ENCODE measurements around the gene TIPRL.

The TIPRL gene

DNA sequence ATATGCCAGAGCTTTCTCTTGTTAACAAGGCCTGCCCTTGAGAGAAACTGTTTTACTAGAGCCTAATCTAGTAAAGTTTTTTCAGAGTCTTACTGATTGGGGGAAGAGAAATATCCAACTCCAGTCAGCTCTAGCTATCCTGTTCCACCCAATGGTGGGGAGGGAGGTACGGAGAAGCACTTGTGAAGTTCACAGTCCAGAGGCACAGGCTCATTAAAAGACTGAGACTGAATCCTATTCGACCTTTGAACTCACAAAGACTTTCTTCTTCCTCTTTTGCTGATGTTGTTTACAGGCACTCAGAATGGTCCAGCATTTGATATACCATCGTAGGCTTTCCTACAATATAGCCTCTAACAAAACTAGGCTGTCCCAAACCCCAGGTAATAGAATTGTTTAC, 31.6 kb downstream of the TIPRL start:
- DNase-seq = no peak

DNA sequence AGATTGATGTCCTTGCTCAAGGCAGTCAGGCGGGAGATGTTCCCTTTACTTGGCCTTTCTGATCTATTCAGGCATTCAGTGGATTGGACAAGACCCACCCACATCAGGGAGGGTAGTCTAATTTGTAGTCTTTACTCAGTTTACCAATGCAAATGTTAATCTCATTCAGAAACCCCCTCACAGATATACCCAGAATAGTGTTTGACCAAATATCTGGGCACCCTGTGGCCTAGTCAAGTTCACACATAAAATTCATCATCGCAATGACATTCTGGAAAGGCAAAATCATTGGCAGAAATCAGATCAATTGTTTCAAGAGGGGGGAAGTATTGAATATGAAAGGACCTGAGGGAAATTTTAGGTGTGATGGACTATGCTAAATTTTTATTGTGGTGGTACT, 34.6 kb downstream of the TIPRL start:
- no peak for DNase-seq

GRCh38 chr1:168216171-168216570, 37.4 kb downstream of the TIPRL start:
- DNase-seq = no peak

DNA sequence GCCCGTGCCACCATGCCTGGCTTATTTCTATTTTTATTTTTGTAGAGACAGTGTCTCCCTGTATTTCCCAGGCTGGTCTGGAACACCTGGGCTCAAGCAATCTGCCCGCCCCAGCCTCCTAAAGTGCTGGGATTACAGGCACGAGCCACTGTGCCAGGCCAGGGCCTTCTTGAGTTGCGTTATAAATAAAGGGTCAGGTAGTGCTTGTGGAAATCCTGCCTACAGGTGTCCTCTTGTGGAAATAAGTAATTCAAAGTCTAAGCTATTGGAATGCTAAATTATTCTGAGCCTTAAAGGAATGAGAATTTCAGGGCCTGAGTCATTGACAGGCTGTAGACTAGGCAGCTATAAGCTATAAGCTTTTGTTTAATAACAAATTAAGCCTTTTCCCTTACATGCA, 38.9 kb downstream of the TIPRL start:
- DNase-seq = no peak

DNA sequence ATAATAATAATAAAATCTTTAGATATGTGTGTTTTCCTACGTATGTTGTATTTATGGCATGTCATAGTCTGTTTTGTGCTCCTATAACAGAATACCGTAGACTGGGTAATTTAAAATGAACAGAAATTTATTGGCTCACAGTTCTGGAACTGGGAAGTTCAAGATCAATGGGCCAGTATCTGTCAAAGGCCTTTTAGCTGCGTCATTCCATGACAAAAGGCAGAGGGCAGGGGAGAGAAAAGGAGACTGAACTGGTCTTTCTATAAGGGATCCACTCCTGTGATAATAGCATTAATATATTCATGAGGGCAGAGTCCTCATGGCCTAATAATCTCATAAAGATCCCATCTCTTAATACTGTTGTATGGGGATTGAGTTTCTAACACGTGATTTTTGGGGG, 39.9 kb downstream of the TIPRL start:
- DNase-seq = no peak

GRCh38 chr1:168220470-168220871, 41.7 kb downstream of the TIPRL start:
- no peak for DNase-seq

DNA sequence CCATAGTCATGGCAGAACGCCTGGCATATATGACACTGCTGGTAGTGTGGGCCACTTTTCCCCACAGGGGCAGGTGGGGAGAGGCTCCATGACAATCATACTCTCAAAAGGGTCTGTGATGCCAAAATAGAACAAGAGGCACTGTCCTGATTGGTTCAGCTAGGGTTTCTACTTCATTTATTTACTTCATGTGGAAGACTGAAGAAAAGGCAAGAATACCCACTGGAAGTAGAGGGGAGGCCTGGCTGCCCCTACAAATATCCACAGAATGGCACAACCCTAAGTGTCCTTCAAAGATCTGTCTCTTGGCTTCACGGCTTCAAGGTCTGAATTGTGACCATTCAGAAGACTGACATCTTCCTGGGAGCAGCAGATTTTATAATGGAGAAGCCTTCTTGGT, 42.5 kb downstream of the TIPRL start:
- DNase-seq = no peak

DNA sequence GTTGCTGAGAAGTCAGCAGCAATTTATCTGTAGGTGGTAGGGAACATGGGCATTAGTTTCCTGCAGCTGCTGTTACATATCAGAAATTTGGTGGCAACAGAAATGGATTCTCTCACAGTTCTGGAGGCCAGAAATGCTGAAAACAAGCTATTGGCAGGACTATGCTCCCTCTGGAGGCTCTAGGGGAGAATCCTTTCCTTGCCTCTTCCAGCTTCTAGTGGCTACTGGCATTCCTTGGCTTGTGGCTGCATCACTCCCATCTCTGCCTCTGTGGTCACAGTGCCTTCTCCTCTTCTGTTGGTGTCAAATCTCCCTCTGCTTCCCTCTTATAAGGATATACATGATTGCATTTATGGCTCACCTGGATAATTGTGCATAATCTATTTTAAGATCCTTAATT, 44.5 kb downstream of the TIPRL start:
- DNase-seq = no peak

- no peak for DNase-seq
These were observed 45.1 kb downstream of the TIPRL start for GRCh38 chr1:168223681-168224540.

DNA sequence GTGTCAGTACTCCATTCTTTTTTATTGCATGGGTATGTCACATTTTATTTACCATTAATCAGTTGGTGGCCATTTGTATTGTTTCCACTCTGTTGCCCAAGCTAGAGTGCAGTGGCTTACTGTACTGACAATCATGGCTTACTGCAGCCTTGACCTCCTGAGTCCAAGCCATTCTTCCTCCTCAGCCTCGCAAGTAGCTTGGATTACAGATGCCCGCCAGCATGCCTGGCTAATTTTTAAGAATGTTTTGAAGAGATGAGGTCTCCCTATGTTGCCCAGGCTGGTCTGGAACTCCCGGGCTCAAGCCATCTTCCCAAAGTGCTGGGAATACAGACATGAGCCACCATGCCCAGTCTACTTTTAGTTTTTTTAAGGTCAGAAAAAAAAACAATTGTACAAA, 46.2 kb downstream of the TIPRL start:
- no peak for DNase-seq

- DNase-seq = peak in 53 of 58 donors; percentile 22 to 79 (median 54)
These were observed 46.9 kb downstream of the TIPRL start, which contains the start of gene SFT2D2 for GRCh38 chr1:168225476-168226190. Gene SFT2D2 (plus strand): TSS chr1:168226004. CDS start chr1:168226080, 76 bp downstream.

GRCh38 chr1:168227620-168228019, 48.9 kb downstream of the TIPRL start:
- no peak for DNase-seq

- no peak for DNase-seq
These were observed 51.1 kb downstream of the TIPRL start for GRCh38 chr1:168229893-168230292.

- no peak for DNase-seq
These were observed 51.9 kb downstream of the TIPRL start for GRCh38 chr1:168230709-168231108.

DNA sequence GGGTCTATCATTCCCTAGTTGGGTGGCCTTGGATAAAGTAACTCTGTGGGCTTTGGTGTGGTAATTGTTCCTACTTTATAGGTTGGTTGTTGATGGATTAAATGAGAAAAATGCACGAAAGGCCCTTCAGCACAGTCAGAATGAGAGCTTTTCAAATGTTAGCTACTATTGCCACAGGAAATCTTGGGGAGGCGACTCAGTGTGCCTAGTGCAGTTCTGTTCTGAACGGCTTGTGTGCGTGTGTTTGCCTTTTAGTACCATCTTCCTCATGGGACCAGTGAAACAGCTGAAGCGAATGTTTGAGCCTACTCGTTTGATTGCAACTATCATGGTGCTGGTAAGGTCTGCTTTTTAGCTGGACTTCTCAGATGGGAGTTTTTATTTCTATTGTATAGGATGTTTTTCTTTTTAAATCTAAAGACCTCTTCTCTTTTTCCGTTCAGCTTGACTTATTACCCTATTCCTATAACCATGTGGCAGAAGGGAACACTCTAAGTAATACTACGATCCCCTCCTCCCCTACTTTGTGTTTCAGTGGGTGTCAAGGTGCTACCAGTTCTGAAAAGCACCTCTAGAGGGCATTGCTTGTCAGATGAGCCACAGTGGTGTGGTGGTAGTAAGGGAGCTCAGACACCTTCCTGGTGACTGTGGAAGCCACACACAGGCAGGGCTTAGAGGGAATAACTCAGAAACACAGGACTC, 56.2 kb downstream of the TIPRL start:
- DNase-seq = peak in 2 of 58 donors; percentile 8 to 9

DNA sequence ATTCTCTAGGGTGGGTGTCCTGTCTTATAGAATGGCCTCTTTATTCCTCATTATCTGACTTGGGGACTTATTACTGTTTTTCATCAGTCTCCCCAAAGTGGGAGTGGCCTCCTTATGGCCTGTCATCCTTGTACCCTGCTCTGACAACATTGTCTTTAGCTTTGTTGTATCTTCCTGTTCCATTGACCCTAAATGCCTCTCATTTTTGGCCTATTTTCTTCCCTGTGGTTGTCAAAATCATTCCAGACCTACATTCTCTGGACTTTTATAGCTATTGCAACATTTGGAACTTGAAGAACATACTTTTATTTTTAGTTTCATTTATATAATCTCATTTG, 56.8 kb downstream of the TIPRL start:
- no peak for DNase-seq

GRCh38 chr1:168235937-168236336, 57.2 kb downstream of the TIPRL start:
- no peak for DNase-seq

GRCh38 chr1:168236836-168237611, 58.3 kb downstream of the TIPRL start:
- DNase-seq = peak in 10 of 58 donors; percentile 3 to 35 (median 21)

DNA sequence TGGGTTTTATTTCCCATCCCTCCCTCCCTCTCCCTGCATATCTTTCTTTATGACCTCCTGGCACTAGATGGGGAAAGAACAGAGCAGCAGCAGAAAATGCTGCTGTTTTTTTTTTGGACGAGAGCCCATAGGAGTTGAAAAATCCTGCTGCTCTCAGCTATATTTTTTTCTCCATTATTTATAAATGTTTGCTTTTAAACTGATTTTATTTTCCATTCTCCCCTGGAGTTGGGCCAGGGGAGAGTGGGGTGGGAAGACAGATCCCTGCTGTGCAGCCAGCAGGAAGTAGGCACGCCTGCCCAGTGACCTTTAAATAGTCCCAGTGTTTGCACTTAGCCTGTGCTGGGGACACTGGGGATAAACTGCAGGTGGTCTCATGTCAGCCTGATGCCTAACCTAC, 64.4 kb downstream of the TIPRL start:
- DNase-seq = no peak

DNA sequence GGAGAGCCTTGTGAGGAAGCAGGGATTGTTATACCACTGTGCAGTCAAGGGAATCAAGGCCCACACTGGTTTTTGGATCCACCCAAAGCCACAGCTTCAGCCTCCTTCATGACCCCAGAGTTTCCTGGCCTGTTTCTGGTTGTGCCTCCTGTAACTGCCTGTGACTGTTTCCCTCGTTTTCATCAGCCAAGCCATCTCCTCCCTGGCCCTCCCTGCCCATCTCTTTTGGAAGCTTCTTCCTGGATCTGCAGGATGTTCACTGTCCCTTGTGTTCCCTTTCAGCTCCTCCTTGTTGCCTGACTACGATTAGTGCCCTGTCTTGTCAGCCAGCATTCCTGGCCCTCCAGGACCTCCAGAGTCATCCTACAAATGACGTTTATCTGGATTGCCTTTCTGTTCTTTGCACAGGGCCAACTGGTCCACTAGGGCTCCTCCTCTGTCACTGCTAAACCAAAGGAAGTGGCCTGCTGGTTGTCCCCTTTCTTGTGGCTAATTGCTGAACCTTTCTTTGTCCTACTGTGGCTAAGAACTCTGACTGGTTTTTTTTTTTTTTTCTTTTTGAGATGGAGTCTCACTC, 65.0 kb downstream of the TIPRL start:
- no peak for DNase-seq

DNA sequence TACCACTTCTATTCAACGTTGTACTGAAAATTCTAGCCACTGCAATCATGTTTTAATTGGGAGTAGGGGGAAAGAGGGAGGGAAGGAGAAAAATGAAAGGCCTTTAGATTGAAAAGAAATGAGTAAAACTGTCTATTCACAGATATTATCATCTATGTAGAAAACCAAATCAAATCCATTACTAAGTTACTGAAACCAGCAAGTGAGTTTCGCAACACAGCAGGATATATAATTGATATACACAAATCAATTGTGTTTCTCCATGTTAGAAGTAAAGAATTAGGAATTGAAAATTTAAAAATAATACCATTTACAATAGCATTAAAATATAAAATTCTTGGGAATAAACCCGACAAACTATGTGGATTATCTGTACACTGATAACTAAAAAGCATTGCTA, 66.3 kb downstream of the TIPRL start:
- DNase-seq = no peak

Measured in anterior cingulate cortex (tissue), 58 donors.